PC-3 (cell line): Measurements from ENCODE around the gene TAF10.

Experiments
- CTCF ChIP-seq: fragments of 300-600 bp; sonication (generic); conservative IDR thresholded peaks from 2 replicates; pipeline ENCODE4 v1.5.1; 2017; ENCODE audit warnings: antibody characterized with exemption, low read depth, mild to moderate bottlenecking, low read length
- EZH2 ChIP-seq: fragments of 300-600 bp; sonication (generic); IDR thresholded peaks from one replicate; pipeline ENCODE4 v1.6.1; 2017; ENCODE audit warnings: antibody characterized with exemption, mild to moderate bottlenecking, low read length; ENCODE audit not compliant: unreplicated experiment
- EZH2phosphoT487 ChIP-seq: fragments of 300-600 bp; sonication (generic); IDR thresholded peaks from 2 replicates; pipeline ENCODE4 v1.6.1; 2018; ENCODE audit warnings: mild to moderate bottlenecking, antibody characterized with exemption, low read length, borderline replicate concordance

- TF ChIP-seq CTCF, result no peak
- no peak for TF ChIP-seq EZH2
- no peak for TF ChIP-seq EZH2phosphoT487
These were observed 17.5 kb upstream of the TAF10 start for GRCh38 chr11:6629573-6629891.
